Hair follicular keratinocyte (primary cell): Measurements from ENCODE around the gene TIFAB. TPM values are rescaled to one million over a fixed set of nuclear protein-coding genes. Genes with fewer than 3 reads are reported as not detected.

Source experiments
- total RNA-seq: library from RNA; depleted of rRNA; stranded (reverse); fragments of >200 nt; gene quantifications from 2 replicates; pipeline ENCODE4 v1.2.3, GENCODE V29; 2015

Gene TIFAB
- not detected in 2 replicates for total RNA-seq

DNA sequence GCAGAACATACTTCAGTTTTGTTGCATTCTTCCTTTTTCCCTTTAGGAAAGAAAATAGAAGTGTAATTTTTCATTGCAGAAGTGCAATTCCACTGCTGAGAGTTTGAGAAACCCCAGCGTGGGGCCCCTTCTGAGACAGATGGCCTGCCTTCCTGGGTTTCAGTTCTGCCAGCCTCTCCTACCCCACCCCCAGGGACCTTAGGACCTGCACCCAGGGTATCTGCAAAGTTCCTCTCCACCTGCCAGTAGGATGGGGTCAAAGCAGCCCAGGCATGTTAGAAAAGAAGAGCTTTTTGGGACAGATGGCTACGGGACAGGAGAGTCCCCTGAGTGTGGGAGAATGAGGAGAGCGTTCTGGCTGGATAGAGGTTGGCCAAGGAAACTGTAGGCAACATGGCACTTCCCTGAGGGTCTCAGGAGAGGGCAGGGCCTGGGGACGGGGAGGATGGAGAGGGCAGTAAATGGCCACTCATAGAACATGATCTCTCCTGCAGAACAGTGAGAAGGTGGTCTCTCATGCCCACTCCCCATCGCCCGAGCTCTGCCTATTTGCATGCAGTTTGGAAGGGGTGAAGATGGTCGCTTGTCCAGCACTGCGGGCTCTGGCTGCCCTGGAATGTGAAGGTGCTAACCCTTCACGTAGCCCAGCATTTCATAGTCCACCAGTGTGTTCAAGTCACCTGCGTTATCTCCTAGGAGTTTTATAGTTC lies at the start of gene TIFAB:
TIFAB (minus strand) TSS at position 31 of the 710 bp plus-strand sequence. CDS start 2,412 bp downstream, outside the sequence.

GRCh38 chr5:135447298-135447929 lies 4.7 kb downstream of the TIFAB start, which contains the start of gene DCANP1:
Gene DCANP1, minus strand, starts transcription at chr5:135447348. Its CDS starts 240 bp downstream, at chr5:135447108.

GRCh38 chr5:135398855-135399793 lies 53.0 kb downstream of the TIFAB start, which contains the start of gene MACROH2A1:
Gene MACROH2A1, minus strand, starts transcription at chr5:135399231. Its CDS starts 10,138 bp downstream, at chr5:135389093.

Other genes starting within 250 kb of the TIFAB start
- 283 and 332 TPM in 2 replicates for gene MACROH2A1, start 53.1 kb downstream of the TIFAB start, total RNA-seq
- gene DCANP1, start 5.0 kb downstream of the TIFAB start, total RNA-seq = not detected in 2 replicates
- gene NEUROG1, start 83.6 kb upstream of the TIFAB start, total RNA-seq = not detected in 2 replicates
- 7.6 and 15.5 TPM in 2 replicates for gene CXCL14, start 126.6 kb upstream of the TIFAB start, total RNA-seq